HepG2 (cell line): ENCODE measurements around the gene TMEM217. TPM values are rescaled to one million over a fixed set of nuclear protein-coding genes. Genes with fewer than 3 reads are reported as not detected.

Source experiments
- ATF1 ChIP-seq: IDR thresholded peaks from 2 replicates; pipeline ENCODE4 v1.6.1; 2016; ENCODE audit warnings: mild to moderate bottlenecking, control low read depth
- CC2D1A ChIP-seq: sonication (generic); formaldehyde crosslinking; IDR thresholded peaks from 2 replicates; pipeline ENCODE4 v1.8.1; 2023; ENCODE audit warnings: mild to moderate bottlenecking, missing genetic modification reagents
- CREB1 ChIP-seq, 2 experiments: fragments of 450-650 bp in 1 of 2; IDR thresholded peaks; 2 replicates each; pipeline ENCODE4 v1.6.1; 2016 to 2017; ENCODE audit warnings: control low read depth in 1 of 2, mild to moderate bottlenecking in 1 of 2, missing compliant biosample characterization in 1 of 2, missing genetic modification characterization in 1 of 2
- GTF3A ChIP-seq: sonication (generic); formaldehyde crosslinking; conservative IDR thresholded peaks from 2 replicates; pipeline ENCODE4 v1.4.0; 2020; ENCODE audit warnings: mild to moderate bottlenecking, missing genetic modification reagents
- KDM5A ChIP-seq: fragments of 200-600 bp; sonication (generic); IDR thresholded peaks from 2 replicates; pipeline ENCODE4 v1.7.0; 2018; ENCODE audit warnings: antibody characterized with exemption, mild to moderate bottlenecking, low read length, borderline replicate concordance
- MTA1 ChIP-seq: sonication (generic); formaldehyde crosslinking; IDR thresholded peaks from 2 replicates; pipeline ENCODE4 v1.4.0; 2020; ENCODE audit warnings: missing genetic modification reagents, mild to moderate bottlenecking, borderline replicate concordance
- NFIB ChIP-seq: sonication (generic); formaldehyde crosslinking; IDR thresholded peaks from 2 replicates; pipeline ENCODE4 v1.9.0; 2021; ENCODE audit warnings: missing genetic modification reagents, mild to moderate bottlenecking, borderline replicate concordance
- SRF ChIP-seq: IDR thresholded peaks from 2 replicates; pipeline ENCODE4 v1.6.1; 2011; ENCODE audit warnings: mild to moderate bottlenecking, low read depth, low read length, moderate library complexity
- SRSF1 ChIP-seq: fragments of 200-400 bp; formaldehyde crosslinking; optimal IDR thresholded peaks from 2 replicates; pipeline ENCODE3; 2017; ENCODE audit warnings: mild to moderate bottlenecking, low read depth, low read length, moderate library complexity
- ZNF138 ChIP-seq: sonication (generic); formaldehyde crosslinking; IDR thresholded peaks from 2 replicates; pipeline ENCODE4 v1.5.0; 2020; ENCODE audit warnings: mild to moderate bottlenecking, low read depth, missing genetic modification reagents
- ZNF234 ChIP-seq: sonication (generic); formaldehyde crosslinking; conservative IDR thresholded peaks from 2 replicates; pipeline ENCODE4 v1.5.1; 2020; ENCODE audit warnings: mild to moderate bottlenecking, missing genetic modification reagents
- ZNF256 ChIP-seq: sonication (generic); formaldehyde crosslinking; conservative IDR thresholded peaks from 2 replicates; pipeline ENCODE4 v1.4.0; 2020; ENCODE audit warnings: missing genetic modification reagents
- ZNF550 ChIP-seq: sonication (generic); formaldehyde crosslinking; IDR thresholded peaks from 2 replicates; pipeline ENCODE4 v1.4.0; 2020; ENCODE audit warnings: mild to moderate bottlenecking, missing genetic modification reagents, borderline replicate concordance
- ZNF816 ChIP-seq: sonication (generic); formaldehyde crosslinking; IDR thresholded peaks from 2 replicates; pipeline ENCODE4 v1.8.0; 2022; ENCODE audit warnings: missing genetic modification reagents, mild to moderate bottlenecking, borderline replicate concordance
- polyA plus RNA-seq, 8 experiments: library from polyadenylated mRNA; depleted of rRNA in 3 of 8; stranded (reverse) in 7 of 8; unstranded in 1 of 8; fragments of >200 nt; fragmentation: Illumina TruSeq in 4 of 8; extraction: Trizol in 4 of 8; gene quantifications; 2 replicates each; pipeline versions ENCODE4 v1.2.1 to v1.2.3, GENCODE V29; 2011 to 2016; ENCODE audit warnings: low read depth in 4 of 8, missing spikeins in 1 of 8, mixed read lengths in 1 of 8; ENCODE audit not compliant: insufficient read depth in 1 of 8
- total RNA-seq, 5 experiments: library from RNA; depleted of rRNA; stranded (reverse); fragments of >200 nt; fragmentation: Illumina TruSeq; extraction: Trizol; gene quantifications; 2 replicates each; pipeline ENCODE4 v1.2.3, GENCODE V29; 2016; ENCODE audit warnings: low read depth in 1 of 5
- TF ChIP-seq, protein P1 (sequence below): IDR thresholded peaks from 2 replicates; pipeline ENCODE4 v1.6.1; 2012; ENCODE audit warnings: low read depth, low read length, improper control_type of control experiment
- TF ChIP-seq, protein P2 (sequence below): sonication (generic); formaldehyde crosslinking; IDR thresholded peaks from 2 replicates; pipeline ENCODE4 v1.8.1; 2023; ENCODE audit warnings: mild to moderate bottlenecking, missing genetic modification reagents
- TF ChIP-seq, protein P3 (sequence below): sonication (generic); formaldehyde crosslinking; IDR thresholded peaks from 2 replicates; pipeline ENCODE4 v1.5.0; 2020; ENCODE audit warnings: missing genetic modification reagents
- TF ChIP-seq, protein P4 (sequence below): sonication (generic); formaldehyde crosslinking; IDR thresholded peaks from 2 replicates; pipeline ENCODE4 v1.5.1; 2020; ENCODE audit warnings: mild to moderate bottlenecking, missing genetic modification reagents, borderline replicate concordance
- TF ChIP-seq, protein P5 (sequence below): sonication (generic); formaldehyde crosslinking; IDR thresholded peaks from 2 replicates; pipeline ENCODE4 v1.4.0; 2020; ENCODE audit warnings: missing genetic modification reagents, borderline replicate concordance

TMEM217 gene
- total and polyA plus RNA-seq, 2 of the 13 experiments (the other 11 are each of a cell fraction or from before 2014, with no cell fraction given), result 2.3 to 3.4 TPM

DNA sequence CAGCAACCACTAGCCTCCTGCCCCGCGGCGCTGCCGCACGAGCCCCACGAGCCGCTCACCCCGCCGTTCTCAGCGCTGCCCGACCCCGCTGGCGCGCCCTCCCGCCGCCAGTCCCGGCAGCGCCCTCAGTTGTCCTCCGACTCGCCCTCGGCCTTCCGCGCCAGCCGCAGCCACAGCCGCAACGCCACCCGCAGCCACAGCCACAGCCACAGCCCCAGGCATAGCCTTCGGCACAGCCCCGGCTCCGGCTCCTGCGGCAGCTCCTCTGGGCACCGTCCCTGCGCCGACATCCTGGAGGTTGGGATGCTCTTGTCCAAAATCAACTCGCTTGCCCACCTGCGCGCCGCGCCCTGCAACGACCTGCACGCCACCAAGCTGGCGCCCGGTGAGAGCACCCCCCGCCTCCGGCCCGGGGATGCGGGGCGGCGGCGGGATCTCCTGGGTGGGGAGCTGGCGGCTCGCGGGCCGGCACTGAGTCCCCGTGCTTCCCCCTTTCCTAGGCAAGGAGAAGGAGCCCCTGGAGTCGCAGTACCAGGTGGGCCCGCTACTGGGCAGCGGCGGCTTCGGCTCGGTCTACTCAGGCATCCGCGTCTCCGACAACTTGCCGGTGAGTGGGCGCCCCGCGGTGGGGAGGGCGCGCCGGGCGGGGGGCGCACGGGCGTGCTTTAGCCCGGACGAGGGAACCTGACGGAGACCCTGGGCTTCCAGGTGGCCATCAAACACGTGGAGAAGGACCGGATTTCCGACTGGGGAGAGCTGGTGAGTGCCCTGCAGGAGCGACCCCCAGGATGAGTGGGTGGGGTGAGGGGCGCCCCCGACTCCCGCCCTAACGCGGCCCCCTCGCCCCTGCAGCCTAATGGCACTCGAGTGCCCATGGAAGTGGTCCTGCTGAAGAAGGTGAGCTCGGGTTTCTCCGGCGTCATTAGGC, 87.4 kb downstream of the TMEM217 start (continued):
- TF ChIP-seq, protein P1, sequence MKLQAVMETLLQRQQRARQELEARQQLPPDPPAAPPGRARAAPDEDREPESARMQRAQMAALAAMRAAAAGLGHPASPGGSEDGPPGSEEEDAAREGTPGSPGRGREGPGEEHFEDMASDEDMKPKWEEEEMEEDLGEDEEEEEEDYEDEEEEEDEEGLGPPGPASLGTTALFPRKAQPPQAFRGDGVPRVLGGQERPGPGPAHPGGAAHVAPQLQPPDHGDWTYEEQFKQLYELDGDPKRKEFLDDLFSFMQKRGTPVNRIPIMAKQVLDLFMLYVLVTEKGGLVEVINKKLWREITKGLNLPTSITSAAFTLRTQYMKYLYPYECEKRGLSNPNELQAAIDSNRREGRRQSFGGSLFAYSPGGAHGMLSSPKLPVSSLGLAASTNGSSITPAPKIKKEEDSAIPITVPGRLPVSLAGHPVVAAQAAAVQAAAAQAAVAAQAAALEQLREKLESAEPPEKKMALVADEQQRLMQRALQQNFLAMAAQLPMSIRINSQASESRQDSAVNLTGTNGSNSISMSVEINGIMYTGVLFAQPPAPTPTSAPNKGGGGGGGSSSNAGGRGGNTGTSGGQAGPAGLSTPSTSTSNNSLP, result no peak
- TF ChIP-seq CREB1 (IDR thresholded peaks at IDR 0.05) (no peak), CREB1 (CRISPR knock-in tag; IDR thresholded peaks at IDR 0.05) (no peak), ZNF816 (CRISPR knock-in tag) (no peak), SRF (no peak), GTF3A (CRISPR knock-in tag) (no peak), SRSF1 (peak; percentile 63), ZNF550 (CRISPR knock-in tag) (peak; percentile 35; the same call in 1 of the 2 replicates), ZNF256 (CRISPR knock-in tag) (no peak), NFIB (no peak), ATF1 (CRISPR knock-in tag) (no peak), ZNF138 (CRISPR knock-in tag) (no peak), KDM5A (peak; percentile 59; the same call in 1 of the 2 replicates), CC2D1A (no peak), ZNF234 (CRISPR knock-in tag) (peak; percentile 77), MTA1 (CRISPR knock-in tag) (0 out of 2 replicates have a peak, but pooled peaks have one; percentile 36)
- TF ChIP-seq, protein P2, sequence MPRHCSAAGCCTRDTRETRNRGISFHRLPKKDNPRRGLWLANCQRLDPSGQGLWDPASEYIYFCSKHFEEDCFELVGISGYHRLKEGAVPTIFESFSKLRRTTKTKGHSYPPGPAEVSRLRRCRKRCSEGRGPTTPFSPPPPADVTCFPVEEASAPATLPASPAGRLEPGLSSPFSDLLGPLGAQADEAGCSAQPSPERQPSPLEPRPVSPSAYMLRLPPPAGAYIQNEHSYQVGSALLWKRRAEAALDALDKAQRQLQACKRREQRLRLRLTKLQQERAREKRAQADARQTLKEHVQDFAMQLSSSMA (CRISPR knock-in tag), result no peak
- TF ChIP-seq, protein P3, sequence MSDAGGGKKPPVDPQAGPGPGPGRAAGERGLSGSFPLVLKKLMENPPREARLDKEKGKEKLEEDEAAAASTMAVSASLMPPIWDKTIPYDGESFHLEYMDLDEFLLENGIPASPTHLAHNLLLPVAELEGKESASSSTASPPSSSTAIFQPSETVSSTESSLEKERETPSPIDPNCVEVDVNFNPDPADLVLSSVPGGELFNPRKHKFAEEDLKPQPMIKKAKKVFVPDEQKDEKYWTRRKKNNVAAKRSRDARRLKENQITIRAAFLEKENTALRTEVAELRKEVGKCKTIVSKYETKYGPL (CRISPR knock-in tag), result no peak; the same call in 1 of the 2 replicates
- TF ChIP-seq, protein P4, sequence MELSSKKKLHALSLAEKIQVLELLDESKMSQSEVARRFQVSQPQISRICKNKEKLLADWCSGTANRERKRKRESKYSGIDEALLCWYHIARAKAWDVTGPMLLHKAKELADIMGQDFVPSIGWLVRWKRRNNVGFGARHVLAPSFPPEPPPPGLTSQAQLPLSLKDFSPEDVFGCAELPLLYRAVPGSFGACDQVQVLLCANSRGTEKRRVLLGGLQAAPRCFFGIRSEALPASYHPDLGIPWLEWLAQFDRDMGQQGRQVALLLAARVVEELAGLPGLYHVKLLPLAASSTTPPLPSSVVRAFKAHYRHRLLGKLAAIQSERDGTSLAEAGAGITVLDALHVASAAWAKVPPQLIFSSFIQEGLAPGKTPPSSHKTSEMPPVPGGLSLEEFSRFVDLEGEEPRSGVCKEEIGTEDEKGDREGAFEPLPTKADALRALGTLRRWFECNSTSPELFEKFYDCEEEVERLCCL (CRISPR knock-in tag), result no peak
- TF ChIP-seq, protein P5, sequence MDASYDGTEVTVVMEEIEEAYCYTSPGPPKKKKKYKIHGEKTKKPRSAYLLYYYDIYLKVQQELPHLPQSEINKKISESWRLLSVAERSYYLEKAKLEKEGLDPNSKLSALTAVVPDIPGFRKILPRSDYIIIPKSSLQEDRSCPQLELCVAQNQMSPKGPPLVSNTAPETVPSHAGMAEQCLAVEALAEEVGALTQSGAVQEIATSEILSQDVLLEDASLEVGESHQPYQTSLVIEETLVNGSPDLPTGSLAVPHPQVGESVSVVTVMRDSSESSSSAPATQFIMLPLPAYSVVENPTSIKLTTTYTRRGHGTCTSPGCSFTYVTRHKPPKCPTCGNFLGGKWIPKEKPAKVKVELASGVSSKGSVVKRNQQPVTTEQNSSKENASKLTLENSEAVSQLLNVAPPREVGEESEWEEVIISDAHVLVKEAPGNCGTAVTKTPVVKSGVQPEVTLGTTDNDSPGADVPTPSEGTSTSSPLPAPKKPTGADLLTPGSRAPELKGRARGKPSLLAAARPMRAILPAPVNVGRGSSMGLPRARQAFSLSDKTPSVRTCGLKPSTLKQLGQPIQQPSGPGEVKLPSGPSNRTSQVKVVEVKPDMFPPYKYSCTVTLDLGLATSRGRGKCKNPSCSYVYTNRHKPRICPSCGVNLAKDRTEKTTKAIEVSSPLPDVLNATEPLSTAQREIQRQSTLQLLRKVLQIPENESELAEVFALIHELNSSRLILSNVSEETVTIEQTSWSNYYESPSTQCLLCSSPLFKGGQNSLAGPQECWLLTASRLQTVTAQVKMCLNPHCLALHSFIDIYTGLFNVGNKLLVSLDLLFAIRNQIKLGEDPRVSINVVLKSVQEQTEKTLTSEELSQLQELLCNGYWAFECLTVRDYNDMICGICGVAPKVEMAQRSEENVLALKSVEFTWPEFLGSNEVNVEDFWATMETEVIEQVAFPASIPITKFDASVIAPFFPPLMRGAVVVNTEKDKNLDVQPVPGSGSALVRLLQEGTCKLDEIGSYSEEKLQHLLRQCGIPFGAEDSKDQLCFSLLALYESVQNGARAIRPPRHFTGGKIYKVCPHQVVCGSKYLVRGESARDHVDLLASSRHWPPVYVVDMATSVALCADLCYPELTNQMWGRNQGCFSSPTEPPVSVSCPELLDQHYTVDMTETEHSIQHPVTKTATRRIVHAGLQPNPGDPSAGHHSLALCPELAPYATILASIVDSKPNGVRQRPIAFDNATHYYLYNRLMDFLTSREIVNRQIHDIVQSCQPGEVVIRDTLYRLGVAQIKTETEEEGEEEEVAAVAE (CRISPR knock-in tag), result no peak
